Measurements from ENCODE around the gene CEP85. TPM values are rescaled to one million over a fixed set of nuclear protein-coding genes. Genes with fewer than 3 reads are reported as not detected.
A peak's percentile ranks its signal among the peaks of the same experiment; 100 is the strongest.

The CEP85 gene, protein sequence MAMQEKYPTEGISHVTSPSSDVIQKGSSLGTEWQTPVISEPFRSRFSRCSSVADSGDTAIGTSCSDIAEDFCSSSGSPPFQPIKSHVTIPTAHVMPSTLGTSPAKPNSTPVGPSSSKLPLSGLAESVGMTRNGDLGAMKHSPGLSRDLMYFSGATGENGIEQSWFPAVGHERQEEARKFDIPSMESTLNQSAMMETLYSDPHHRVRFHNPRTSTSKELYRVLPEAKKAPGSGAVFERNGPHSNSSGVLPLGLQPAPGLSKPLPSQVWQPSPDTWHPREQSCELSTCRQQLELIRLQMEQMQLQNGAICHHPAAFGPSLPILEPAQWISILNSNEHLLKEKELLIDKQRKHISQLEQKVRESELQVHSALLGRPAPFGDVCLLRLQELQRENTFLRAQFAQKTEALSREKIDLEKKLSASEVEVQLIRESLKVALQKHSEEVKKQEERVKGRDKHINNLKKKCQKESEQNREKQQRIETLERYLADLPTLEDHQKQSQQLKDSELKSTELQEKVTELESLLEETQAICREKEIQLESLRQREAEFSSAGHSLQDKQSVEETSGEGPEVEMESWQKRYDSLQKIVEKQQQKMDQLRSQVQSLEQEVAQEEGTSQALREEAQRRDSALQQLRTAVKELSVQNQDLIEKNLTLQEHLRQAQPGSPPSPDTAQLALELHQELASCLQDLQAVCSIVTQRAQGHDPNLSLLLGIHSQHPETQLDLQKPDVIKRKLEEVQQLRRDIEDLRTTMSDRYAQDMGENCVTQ
- polyA plus RNA-seq (2012; ENCODE audit: insufficient read length, low read depth): 10.1 TPM

DNA sequence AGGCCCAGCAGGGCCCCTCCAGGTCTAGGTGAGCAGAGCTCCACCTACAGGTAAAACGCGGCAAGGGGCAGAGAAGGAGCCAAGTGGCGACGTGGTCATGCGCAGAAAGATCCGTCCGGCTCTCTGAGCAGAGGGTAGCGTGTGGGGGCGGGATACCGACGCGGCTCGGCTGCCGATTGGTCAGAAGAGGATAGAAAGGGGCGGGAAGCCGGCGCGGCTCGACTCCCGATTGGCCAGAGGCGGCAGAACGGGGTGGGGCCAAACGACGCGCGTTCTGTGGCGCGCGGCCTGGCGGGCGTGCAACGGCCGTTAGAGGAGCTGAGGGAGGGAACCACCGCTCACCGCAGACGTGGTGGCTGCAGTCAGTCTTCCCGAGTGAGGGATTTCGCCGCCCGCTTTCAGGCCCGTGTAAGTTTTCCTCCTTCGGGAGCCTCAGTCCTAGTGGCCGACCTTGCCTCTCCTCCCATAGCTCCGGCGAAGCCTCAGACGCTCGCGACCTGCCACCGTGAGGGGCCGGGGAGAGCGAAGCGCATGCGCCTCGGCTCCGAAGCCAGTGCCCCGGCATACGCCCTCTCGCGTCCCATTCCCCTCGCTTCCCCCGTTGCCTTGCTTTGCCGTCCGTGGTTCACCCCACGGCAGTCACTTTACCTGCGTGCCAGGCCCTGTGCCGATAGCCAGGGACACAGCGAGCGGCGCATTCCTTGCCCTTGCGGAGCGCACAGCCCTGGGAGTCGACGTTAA is at the start of gene CEP85:
Gene CEP85, plus strand, starts transcription at position 298 of the 741 bp plus-strand sequence. CDS start 5,584 bp downstream, outside the sequence.
- peak; percentile 97 for TF ChIP-seq POLR2AphosphoS5 (IDR thresholded peaks at IDR 0.05; ENCODE audit: low read depth, low read length)
- TF ChIP-seq FOXP2 (optimal IDR thresholded peaks at IDR 0.05; ENCODE audit: borderline replicate concordance, extremely low read depth, extremely low read length, insufficient read depth): peak; percentile 61
- TF ChIP-seq, protein P1, sequence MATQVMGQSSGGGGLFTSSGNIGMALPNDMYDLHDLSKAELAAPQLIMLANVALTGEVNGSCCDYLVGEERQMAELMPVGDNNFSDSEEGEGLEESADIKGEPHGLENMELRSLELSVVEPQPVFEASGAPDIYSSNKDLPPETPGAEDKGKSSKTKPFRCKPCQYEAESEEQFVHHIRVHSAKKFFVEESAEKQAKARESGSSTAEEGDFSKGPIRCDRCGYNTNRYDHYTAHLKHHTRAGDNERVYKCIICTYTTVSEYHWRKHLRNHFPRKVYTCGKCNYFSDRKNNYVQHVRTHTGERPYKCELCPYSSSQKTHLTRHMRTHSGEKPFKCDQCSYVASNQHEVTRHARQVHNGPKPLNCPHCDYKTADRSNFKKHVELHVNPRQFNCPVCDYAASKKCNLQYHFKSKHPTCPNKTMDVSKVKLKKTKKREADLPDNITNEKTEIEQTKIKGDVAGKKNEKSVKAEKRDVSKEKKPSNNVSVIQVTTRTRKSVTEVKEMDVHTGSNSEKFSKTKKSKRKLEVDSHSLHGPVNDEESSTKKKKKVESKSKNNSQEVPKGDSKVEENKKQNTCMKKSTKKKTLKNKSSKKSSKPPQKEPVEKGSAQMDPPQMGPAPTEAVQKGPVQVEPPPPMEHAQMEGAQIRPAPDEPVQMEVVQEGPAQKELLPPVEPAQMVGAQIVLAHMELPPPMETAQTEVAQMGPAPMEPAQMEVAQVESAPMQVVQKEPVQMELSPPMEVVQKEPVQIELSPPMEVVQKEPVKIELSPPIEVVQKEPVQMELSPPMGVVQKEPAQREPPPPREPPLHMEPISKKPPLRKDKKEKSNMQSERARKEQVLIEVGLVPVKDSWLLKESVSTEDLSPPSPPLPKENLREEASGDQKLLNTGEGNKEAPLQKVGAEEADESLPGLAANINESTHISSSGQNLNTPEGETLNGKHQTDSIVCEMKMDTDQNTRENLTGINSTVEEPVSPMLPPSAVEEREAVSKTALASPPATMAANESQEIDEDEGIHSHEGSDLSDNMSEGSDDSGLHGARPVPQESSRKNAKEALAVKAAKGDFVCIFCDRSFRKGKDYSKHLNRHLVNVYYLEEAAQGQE (IDR thresholded peaks at IDR 0.05; ENCODE audit: insufficient read depth in 1 of 2, low read depth in 2 of 2, low read length in 2 of 2): no peak
- peak; percentile 38; the same call in 1 of the 2 replicates for TF ChIP-seq TAF1 (IDR thresholded peaks at IDR 0.05; ENCODE audit: borderline replicate concordance, insufficient read depth, low read length)
- no peak for TF ChIP-seq SIN3A (IDR thresholded peaks at IDR 0.05; ENCODE audit: borderline replicate concordance, insufficient read depth, low read length)

DNA sequence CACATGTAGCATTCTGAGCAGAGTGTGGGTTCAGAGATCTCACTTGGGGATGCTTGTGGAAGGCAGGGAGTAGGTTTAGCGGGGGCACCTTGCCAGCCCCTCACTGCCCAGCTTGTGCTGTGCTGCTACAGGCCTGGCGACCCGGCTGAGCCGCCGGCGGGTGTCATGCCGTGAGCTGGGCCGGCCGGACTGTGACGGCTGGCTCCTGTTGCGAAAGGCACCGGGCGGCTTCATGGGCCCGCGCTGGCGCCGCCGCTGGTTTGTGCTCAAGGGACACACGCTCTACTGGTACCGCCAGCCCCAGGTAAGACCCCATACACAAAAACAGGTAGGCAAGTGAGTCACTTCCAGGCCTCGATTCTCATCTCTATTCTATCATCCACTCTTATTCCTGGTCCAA is 49.1 kb upstream of the CEP85 start:
- no peak for TF ChIP-seq POLR2AphosphoS5 (IDR thresholded peaks at IDR 0.05; ENCODE audit: low read depth, low read length)
- TF ChIP-seq, protein P1 (IDR thresholded peaks at IDR 0.05; ENCODE audit: insufficient read depth in 1 of 2, low read depth in 2 of 2, low read length in 2 of 2): no peak
- no peak for TF ChIP-seq TAF1 (IDR thresholded peaks at IDR 0.05; ENCODE audit: borderline replicate concordance, insufficient read depth, low read length)
- TF ChIP-seq SIN3A (IDR thresholded peaks at IDR 0.05; ENCODE audit: borderline replicate concordance, insufficient read depth, low read length): no peak
- no peak for TF ChIP-seq FOXP2 (optimal IDR thresholded peaks at IDR 0.05; ENCODE audit: borderline replicate concordance, extremely low read depth, extremely low read length, insufficient read depth)

DNA sequence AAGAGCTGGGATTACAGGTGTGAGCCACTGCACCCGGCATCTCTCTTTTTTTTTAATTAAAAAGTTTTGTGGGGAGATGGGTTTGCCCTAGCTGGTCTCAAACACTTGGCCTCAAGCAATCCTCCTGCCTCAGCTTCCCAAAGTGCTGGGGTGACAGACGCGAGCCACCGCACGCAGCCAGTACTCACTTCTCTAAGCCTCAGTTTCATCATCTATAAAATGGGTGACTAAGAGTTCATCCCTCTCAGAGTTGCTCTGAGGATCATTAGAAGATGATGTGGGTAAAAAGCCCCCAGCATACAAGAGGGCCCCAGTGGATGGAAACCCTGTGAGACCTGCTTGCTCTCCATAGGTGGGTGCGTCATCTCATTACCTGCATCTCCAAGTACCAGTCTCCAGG is 46.1 kb upstream of the CEP85 start:
- TF ChIP-seq FOXP2 (optimal IDR thresholded peaks at IDR 0.05; ENCODE audit: borderline replicate concordance, extremely low read depth, extremely low read length, insufficient read depth) (no peak), SIN3A (IDR thresholded peaks at IDR 0.05; ENCODE audit: borderline replicate concordance, insufficient read depth, low read length) (no peak), TAF1 (IDR thresholded peaks at IDR 0.05; ENCODE audit: borderline replicate concordance, insufficient read depth, low read length) (no peak), POLR2AphosphoS5 (IDR thresholded peaks at IDR 0.05; ENCODE audit: low read depth, low read length) (no peak)
- TF ChIP-seq, protein P1 (IDR thresholded peaks at IDR 0.05; ENCODE audit: insufficient read depth in 1 of 2, low read depth in 2 of 2, low read length in 2 of 2): no peak

DNA sequence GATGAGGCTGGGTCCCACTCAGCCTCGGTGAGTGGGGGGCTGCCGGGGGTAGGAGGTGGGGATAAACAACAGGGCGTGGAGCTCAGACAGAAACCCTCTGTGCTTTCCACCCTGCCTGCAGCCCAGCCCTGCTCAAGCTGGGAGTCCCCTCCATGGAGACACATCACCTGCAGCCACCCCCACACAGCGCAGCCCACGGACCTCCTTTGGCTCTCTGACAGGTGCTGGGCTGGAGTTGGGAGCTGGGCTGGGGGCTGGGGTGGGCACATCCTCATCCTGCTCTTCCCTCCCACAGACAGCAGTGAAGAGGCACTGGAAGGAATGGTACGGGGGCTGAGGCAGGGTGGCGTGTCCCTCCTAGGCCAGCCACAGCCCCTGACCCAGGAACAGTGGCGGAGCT is 45.5 kb upstream of the CEP85 start:
- TF ChIP-seq, protein P1 (IDR thresholded peaks at IDR 0.05; ENCODE audit: insufficient read depth in 1 of 2, low read depth in 2 of 2, low read length in 2 of 2): no peak
- TF ChIP-seq POLR2AphosphoS5 (IDR thresholded peaks at IDR 0.05; ENCODE audit: low read depth, low read length): no peak
- no peak for TF ChIP-seq FOXP2 (optimal IDR thresholded peaks at IDR 0.05; ENCODE audit: borderline replicate concordance, extremely low read depth, extremely low read length, insufficient read depth)
- TF ChIP-seq SIN3A (IDR thresholded peaks at IDR 0.05; ENCODE audit: borderline replicate concordance, insufficient read depth, low read length): no peak
- no peak for TF ChIP-seq TAF1 (IDR thresholded peaks at IDR 0.05; ENCODE audit: borderline replicate concordance, insufficient read depth, low read length)

Measured in PFSK-1 (cell line).